GM23338 (cell line): Measurements from ENCODE around the gene ZFYVE28.

Source experiments
- CREB1 ChIP-seq: fragments of 250-450 bp; sonication (Bioruptor Pico); IDR thresholded peaks from 2 replicates; pipeline ENCODE4 v1.5.0; 2020; ENCODE audit warnings: low read depth, mild to moderate bottlenecking, moderate library complexity
- CTCF ChIP-seq, 2 experiments: fragments of 200-600 bp in 1 of 2; sonication (generic) in 1 of 2; conservative IDR thresholded peaks; 2 replicates each; pipeline versions ENCODE4 v1.5.1 to v1.6.1; 2016 to 2017; ENCODE audit warnings: antibody characterized with exemption in 2 of 2, low read depth in 2 of 2, mild to moderate bottlenecking in 2 of 2, moderate library complexity in 1 of 2
- POLR2AphosphoS5 ChIP-seq: IDR thresholded peaks from 2 replicates; pipeline ENCODE4 v1.6.1; 2016; ENCODE audit warnings: antibody characterized with exemption, low read depth
- ZNF331 ChIP-seq: fragments of 250-450 bp; sonication (Bioruptor Pico); IDR thresholded peaks from 2 replicates; pipeline ENCODE4 v1.5.0; 2020; ENCODE audit warnings: low read depth, mild to moderate bottlenecking, moderate library complexity

- TF ChIP-seq POLR2AphosphoS5 (no peak), CTCF (conservative IDR thresholded peaks at IDR 0.05; ENCODE audit: low read depth in 2 of 2) (no peak), ZNF331 (CRISPR knock-in tag) (no peak), CREB1 (CRISPR knock-in tag) (no peak)
Measured at GRCh38 chr4:2336659-2337058, 81.8 kb downstream of the ZFYVE28 start.
